GM19025 (cell line): ENCODE measurements around the gene COPS2.
"Not testable (repeated sequence)": the region's sequence is repeated elsewhere in the genome, so short reads cannot be mapped to it uniquely, and the experiment has no call there.

ENCODE experiments used
- ATAC-seq: cut with Tn5 transposase; IDR thresholded peaks from one replicate; pipeline ENCODE4 v1.9.1; 2021; ENCODE audit warnings: mild to moderate bottlenecking, low read depth, moderate library complexity; ENCODE audit not compliant: unreplicated experiment

The COPS2 gene

GRCh38 chr15:49155110-49155833 is at the start of gene COPS2:
Gene COPS2 (minus strand): TSS chr15:49155599. CDS start chr15:49155578, 21 bp downstream.
- ATAC-seq: peak; percentile 90

- no peak for ATAC-seq
Measured at GRCh38 chr15:49200347-49200746, 44.9 kb upstream of the COPS2 start.

- no peak for ATAC-seq
Measured at GRCh38 chr15:49199666-49200065, 44.3 kb upstream of the COPS2 start.

GRCh38 chr15:49196856-49197255 is 41.5 kb upstream of the COPS2 start:
- ATAC-seq: no peak

GRCh38 chr15:49191892-49192291 is 36.5 kb upstream of the COPS2 start:
- no peak for ATAC-seq

- ATAC-seq: no peak
Measured at GRCh38 chr15:49190586-49190985, 35.2 kb upstream of the COPS2 start.

- no peak for ATAC-seq
Measured at GRCh38 chr15:49189631-49190030, 34.2 kb upstream of the COPS2 start.

- ATAC-seq: no peak
Measured at GRCh38 chr15:49188933-49189332, 33.5 kb upstream of the COPS2 start.

GRCh38 chr15:49187549-49188245 is 32.3 kb upstream of the COPS2 start:
- ATAC-seq: no peak

- ATAC-seq: peak; percentile 71
Measured at GRCh38 chr15:49185473-49185872, 30.1 kb upstream of the COPS2 start.

- not testable (repeated sequence) for ATAC-seq
Measured at GRCh38 chr15:49183741-49184140, 28.3 kb upstream of the COPS2 start.

- ATAC-seq: no peak
Measured at GRCh38 chr15:49182128-49182527, 26.7 kb upstream of the COPS2 start.

GRCh38 chr15:49179433-49180190 is 24.2 kb upstream of the COPS2 start:
- ATAC-seq: no peak

GRCh38 chr15:49178497-49178896 is 23.1 kb upstream of the COPS2 start:
- no peak for ATAC-seq

GRCh38 chr15:49175582-49176397 is 20.4 kb upstream of the COPS2 start:
- ATAC-seq: not testable (repeated sequence)

GRCh38 chr15:49174902-49175301 is 19.5 kb upstream of the COPS2 start:
- ATAC-seq: no peak

- ATAC-seq: no peak
Measured at GRCh38 chr15:49171790-49172189, 16.4 kb upstream of the COPS2 start.

- peak; percentile 92 for ATAC-seq
Measured at GRCh38 chr15:49169880-49170597, 14.6 kb upstream of the COPS2 start, which contains the start of gene GALK2. Gene GALK2 (plus strand): TSS chr15:49170247. CDS start chr15:49170323, 76 bp downstream.

- ATAC-seq: no peak
Measured at GRCh38 chr15:49168016-49168415, 12.6 kb upstream of the COPS2 start.

GRCh38 chr15:49164865-49165264 is 9.5 kb upstream of the COPS2 start:
- ATAC-seq: no peak
